Measurements from ENCODE around the gene C14orf39.

GRCh38 chr14:60508707-60509437, 23.0 kb upstream of the C14orf39 start, which contains the start of gene SIX6:
- TF ChIP-seq REST (IDR thresholded peaks at IDR 0.05; ENCODE audit: unreplicated experiment), result peak; percentile 70
- no peak; a peak in 1 of 4 replicates for TF ChIP-seq CTCF (conservative IDR thresholded peaks at IDR 0.05; ENCODE audit: low read depth in 2 of 2)
- TF ChIP-seq EZH2 (IDR thresholded peaks at IDR 0.05; ENCODE audit: low read depth, unreplicated experiment), result peak; percentile 74
- no peak for TF ChIP-seq POLR2AphosphoS5 (IDR thresholded peaks at IDR 0.05; ENCODE audit: low read depth)
- no peak for TF ChIP-seq NANOG (IDR thresholded peaks at IDR 0.05; ENCODE audit: borderline replicate concordance)
- no peak for TF ChIP-seq JUNB (IDR thresholded peaks at IDR 0.05; ENCODE audit: unreplicated experiment)

All from GM23338 (cell line).